HG03064 (cell line): ENCODE data around the gene BTRC.
"Not testable (repeated sequence)": the region's sequence is repeated elsewhere in the genome, so short reads cannot be mapped to it uniquely, and the experiment has no call there.

Experiments used
- ATAC-seq: cut with Tn5 transposase; IDR thresholded peaks from one replicate; pipeline ENCODE4 v1.9.1; 2021; ENCODE audit warnings: low read depth; ENCODE audit not compliant: unreplicated experiment

Gene BTRC

GRCh38 chr10:101577121-101577871 is 223.3 kb downstream of the BTRC start:
- no peak for ATAC-seq

GRCh38 chr10:101578192-101578591 is 224.2 kb downstream of the BTRC start:
- no peak for ATAC-seq

GRCh38 chr10:101578803-101579515 is 225.0 kb downstream of the BTRC start:
- ATAC-seq = no peak

GRCh38 chr10:101579516-101579870 is 225.5 kb downstream of the BTRC start:
- no peak for ATAC-seq

GRCh38 chr10:101580486-101581399 is 226.8 kb downstream of the BTRC start:
- ATAC-seq = no peak

- ATAC-seq = no peak
These were observed 231.9 kb downstream of the BTRC start for GRCh38 chr10:101585841-101586240.

- peak; percentile 86 for ATAC-seq
These were observed 234.0 kb downstream of the BTRC start, which contains the start of the genes DPCD and POLL for GRCh38 chr10:101587725-101588653. TSS of gene DPCD (plus strand) at chr10:101588321. CDS start at chr10:101588337, 16 bp downstream. TSS of gene POLL (minus strand) at chr10:101588257. CDS start at chr10:101587360, 897 bp downstream.

GRCh38 chr10:101588879-101589278 is 234.9 kb downstream of the BTRC start:
- ATAC-seq = no peak

- not testable (repeated sequence) for ATAC-seq
These were observed 239.4 kb downstream of the BTRC start for GRCh38 chr10:101593331-101593730.

- no peak for ATAC-seq
These were observed 241.8 kb downstream of the BTRC start for GRCh38 chr10:101595591-101596433.

GRCh38 chr10:101597091-101597900 is 243.3 kb downstream of the BTRC start:
- no peak for ATAC-seq

- no peak for ATAC-seq
These were observed 247.6 kb downstream of the BTRC start for GRCh38 chr10:101601541-101601940.

- no peak for ATAC-seq
These were observed 248.9 kb downstream of the BTRC start for GRCh38 chr10:101602761-101603398.
